Stimulated activated CD4-positive, alpha-beta T cell treated with anti-CD3 and anti-CD28 coated beads, TNF-alpha, amount 100 ng/mL, for 1 hour (primary cell): ENCODE results near the gene SRP14.
"Not testable (repeated sequence)": the region's sequence is repeated elsewhere in the genome, so short reads cannot be mapped to it uniquely, and the experiment has no call there.

Experiments used
- DNase-seq, 3 donors: peaks; one replicate each; pipeline ENCODE4 v3.0.0-alpha.2; 2020; ENCODE audit warnings: low read depth in 3 of 3, low spot score in 1 of 3

The SRP14 gene

DNA sequence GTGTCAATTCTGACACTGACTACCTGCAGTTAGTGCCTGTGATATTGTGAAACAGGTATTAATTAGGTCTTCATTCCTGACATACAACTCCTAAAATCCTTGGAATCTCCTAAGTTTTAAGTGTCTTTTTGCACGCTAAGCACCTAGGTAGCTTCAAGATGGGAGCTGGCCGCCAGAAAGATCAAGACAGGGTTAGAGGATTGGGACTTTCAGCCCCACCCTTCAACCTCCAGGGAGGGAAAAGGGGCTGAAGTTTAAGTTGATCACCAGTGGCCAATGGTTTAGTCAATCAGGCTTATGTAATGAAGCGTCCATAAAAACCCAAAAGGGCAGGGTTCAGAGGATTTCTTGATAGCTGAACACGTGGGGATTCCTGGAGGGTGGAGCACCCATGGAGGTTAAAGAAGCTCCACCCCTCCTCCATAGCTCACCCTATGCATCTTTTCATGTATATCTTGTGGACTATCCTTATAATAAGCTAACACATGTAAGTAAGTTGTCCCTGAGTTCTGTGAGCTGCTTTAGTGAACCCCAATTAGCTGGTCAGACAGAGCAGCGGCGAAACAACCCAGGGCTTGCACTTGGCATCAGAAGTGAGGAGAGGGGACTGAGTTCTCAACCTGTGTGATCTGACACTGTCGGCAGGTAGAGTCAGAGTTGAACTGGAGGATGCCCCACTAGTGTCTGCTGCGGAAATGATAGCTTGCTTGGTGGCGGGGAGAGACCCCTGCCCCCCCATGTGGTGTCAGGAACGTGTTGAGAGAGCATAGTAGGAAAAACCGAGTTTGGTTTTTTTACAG, 12.8 kb upstream of the SRP14 start:
- no peak for DNase-seq

DNA sequence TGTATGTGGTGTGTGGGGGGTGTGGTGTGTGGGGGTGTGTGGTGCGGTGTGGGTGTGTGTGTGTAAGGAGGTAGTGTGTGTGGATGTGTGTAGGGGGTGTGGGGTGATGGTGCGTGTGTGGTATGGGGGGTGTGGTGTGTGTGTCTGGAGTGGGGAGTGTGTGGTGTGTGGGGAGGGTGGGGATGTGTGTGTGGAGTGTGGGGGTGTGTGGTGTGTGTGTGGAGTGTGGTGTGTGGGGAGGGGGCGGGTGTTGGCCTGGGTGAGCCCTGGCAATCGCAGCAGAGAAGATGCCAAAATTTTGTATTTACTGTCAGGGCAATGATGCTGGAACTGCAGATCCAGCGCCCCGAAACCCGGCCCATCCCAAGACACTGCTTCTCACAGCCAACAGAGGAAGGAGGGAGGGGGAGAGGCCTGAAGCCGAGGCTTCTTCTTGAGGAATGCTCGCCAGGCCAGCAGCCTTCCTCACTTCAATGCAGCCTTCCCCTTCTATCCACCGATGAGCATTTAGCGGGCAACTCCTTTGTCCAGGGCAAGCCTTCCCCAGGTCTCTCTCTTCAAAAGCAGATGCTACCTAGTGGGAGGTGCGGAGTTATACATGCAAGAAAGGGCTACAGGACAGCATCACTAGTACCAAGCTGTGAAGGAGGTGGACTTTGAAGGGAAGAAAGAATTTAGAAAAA, 11.9 kb upstream of the SRP14 start:
- no peak for DNase-seq

DNA sequence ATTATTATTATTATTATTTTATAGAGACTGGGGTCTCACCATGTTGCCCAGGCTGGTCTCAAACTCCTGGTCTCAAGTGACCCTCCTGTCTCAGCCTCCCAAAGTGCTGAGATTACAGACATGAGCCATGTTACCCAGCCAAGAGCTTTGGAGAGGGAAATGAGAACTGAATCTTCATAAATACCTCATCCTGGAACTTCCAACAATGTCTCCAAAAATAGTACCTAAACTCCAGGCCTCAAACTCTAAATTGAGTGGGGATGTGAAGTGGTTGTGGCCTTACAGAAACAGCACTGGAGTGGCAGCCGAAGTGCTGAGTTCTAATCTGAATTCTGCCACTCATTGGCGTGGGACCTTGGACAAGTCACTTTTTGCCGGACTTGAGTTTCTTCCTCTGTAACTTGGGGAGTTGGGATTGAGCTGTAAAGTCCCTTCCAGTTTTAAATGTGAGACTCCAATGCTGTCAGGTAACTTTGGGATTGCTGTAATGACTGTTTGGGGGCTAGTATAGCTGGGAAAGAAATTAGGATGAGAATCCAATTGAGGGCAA, 10.0 kb upstream of the SRP14 start:
- DNase-seq = no peak

DNA sequence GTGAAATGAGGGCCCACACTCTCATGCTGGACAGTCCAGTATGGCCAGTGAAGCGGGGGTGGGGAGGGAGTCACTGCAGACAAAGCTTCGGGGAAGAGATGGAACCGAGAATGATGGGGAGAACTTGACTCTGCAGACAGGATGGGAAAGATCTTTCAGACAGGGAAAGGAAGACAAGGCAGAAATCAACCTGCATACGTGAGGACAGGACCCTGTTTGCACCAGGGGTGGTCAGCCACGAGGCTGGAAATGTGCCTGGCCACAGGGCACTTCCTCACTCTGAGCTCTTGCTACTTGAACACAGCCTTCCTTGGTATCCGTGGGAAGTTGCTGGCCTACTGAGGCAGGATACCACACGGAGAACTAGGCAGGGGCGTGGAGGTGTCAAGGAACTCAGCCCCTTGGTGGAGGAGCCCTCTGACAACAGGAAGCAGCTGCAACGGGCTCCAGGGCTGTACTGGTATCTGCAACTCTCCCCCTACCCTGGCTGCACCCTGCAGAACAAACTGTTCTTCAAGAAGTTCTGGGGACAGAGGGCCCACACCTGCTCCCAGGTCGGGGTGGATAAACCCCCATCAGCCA, 9.3 kb upstream of the SRP14 start:
- DNase-seq = no peak

DNA sequence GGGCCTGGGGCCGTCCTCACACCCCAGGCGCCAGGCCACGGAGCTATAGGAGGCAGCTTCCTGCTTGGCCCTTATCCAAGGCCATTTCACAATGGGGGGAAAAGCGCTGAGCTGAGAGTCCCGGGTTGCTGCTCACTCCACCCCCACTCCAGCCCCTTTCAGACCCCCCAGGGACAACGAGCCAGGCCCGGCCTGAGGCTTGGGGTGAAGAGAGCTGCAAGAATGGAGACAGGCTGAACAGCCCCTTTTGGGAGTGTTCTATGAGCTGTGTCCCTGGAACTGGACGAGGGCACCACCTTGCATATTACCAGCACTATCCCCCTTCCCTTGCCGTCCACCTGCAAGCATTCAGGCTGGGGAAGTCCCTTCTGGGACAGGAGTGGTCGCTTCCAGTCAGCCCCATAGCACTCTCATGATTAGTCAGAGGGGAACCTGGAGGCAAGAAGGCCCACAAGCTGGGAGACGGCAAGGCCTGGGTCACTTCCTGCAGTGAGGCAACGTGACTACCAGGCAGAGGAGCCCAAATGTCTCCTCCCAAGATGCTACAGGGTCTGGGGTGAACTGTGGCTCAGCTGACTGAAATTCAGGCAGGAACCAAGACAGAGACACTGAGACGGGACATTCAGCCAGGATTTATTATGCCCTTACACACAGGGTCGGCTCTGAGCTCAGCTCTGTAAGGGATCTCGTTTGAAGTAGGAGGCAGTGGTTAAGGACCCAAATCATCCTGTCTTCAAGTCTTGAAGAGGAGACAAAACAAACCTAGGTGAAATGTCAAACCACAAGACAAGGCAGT, 8.6 kb upstream of the SRP14 start:
- DNase-seq = peak in 1 of 3 donors; percentile 25

DNA sequence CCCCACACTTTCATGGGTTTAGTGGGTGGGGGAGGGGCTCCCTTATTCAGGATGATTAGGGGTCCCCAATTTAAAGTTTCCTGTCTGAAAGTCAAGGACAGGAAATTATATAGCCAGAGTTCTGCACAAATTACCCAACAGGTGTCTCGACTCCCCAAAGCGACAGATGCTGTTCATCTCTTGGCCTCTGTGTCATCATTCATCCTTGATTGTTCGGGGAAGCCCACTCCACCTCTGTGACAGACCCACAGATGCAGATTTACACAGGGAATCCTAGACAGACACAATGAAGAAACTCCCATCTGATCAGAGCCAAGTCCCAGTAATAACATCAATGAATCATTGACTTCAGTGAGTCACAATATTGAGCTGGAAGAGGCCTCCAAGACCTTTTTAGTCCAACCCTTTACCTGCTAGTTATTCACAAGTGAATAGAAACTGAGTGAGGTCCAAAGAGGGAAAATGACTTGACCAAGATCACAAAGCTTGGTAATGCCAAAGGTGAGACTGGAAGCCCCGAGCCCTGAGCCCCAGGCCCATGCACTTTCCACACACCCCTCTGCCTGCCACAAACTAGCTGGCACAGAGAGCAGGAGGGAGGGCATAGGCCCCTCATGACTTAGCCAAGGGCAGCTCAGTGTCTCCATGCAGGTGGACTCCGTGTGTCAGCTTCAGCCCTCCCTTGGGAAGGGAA, 7.9 kb upstream of the SRP14 start:
- no peak for DNase-seq

DNA sequence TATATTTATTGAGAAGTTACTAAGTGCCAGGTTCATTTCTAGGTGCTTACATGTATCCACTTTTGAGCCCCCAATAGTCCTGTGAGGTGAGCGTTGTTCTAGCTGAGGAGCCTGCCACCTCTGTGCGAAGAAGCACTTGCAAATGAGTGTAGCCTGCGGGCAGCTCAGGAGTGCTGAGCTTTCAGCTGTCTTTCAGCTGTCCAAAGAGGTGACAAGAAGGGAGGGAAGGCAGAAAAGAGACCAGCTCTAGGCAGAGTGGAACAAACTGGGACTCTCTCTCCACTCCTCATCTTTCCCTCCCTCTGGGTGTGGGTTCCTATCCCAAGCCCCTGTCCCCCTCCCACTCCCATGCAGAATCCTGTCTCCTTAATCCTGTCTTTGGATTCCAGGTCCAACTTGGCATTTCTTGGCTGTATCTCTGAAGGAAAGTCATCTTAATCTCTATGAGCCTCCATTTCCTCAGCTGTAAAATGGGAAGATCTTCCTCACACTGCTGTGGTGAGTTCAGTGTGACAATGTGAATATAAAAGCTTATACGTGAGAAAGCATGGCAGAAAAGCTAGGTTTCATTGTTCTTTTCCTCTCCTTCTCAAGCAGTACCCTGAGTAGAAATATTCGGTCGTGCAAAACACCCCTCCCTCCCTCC, 6.7 kb upstream of the SRP14 start:
- no peak for DNase-seq

DNA sequence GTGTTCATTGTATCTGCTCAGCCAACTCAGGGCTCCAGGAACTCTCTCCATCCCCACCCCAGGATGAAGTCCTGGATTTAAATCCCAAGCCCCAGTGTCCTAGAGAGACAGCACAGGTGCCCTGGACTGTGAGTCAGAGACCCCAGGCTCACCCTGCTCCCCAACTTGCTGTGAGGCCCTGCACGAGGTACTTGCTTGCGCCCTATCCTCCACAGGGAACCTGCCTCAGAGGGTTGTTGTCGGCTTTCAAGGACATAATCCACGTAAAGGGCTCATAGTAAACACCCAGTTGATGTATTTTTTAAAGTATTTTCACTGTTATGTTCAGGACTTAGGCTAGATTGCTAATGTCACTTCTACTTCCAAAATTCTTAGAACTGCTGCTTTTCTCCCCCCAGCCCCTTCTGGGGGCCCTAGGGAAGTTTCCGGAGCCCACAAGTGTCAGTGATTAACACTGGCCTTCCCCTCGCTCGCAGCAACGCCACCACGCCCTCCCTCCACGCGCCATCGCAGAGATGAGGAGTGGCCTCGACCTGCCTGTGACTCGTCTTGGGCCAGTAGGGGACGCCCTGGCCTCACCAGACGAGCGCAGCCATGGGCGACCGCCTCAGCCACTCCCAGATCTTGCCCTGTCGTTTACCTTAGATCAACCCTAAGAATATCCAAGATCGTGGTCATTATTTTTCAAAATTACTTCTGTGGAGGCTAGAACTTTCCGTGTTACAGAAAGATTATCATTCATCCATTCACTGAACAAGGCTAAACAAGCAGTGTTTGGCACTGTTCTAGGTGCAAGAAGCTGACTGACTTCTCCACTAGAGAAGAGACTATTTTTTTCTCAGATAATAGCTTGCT, 6.0 kb upstream of the SRP14 start:
- peak; percentile 60 to 81 (median 62) for DNase-seq

DNA sequence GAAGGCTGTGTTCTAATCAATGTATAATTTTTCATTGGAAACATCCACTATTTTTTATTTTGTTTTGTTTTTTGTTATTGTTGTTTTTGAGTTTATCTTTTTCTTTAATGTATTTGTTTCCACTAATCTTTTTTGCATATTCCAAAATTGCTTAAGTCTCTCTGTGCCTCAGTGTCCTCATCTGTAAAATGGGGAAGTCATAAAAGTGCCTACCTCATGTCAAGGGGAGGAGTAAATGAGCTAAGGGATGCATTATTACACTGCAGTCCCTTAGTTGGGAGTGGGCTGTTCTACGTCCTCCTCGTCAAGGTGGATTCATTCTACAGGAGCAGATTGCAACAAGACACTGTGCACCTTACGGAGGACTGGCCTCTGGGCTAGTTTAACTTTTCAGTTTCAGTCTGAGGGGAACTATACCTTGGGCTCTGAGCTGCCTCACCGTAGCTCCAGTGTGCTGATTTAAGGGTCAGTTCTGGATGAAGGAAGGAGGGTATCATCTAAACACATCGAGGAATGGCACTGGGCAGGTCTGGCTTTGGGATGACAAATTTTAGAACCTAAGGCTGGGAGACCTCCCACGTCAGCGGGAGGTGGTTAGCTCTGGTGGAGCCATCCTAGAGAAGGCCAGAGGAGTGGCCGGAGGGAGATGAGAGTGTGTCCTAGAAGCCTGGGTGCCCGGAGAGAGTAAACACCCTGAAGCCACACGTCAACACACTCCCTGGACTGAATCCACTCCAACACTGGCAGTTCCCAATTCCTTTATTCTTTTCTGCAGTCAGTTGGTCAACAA, 5.1 kb upstream of the SRP14 start:
- DNase-seq = no peak

DNA sequence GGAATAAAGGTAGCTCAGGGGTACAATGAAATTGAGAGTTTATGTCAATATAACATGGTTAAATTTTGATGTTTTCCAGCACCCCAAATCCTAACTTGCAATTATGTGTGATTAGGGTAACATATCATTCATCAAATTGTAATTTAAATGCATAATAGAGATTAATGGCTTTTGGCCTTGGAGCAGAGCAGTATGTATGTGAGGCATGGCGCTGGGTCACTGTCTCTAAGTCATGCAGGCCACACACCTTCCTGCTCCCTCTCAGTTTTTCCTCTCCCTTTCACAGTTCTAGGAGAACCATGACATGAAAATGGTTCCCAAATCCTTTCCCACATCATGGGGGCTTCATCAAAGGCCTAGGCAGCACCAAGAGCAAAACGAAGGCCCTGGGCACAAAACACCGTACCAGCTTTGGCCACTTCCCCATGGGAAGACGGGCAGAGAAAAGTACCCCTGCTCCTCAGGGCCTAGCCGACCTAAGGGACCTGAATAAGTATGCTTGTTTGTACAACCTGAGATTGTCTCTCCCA, 3.9 kb upstream of the SRP14 start:
- no peak for DNase-seq

DNA sequence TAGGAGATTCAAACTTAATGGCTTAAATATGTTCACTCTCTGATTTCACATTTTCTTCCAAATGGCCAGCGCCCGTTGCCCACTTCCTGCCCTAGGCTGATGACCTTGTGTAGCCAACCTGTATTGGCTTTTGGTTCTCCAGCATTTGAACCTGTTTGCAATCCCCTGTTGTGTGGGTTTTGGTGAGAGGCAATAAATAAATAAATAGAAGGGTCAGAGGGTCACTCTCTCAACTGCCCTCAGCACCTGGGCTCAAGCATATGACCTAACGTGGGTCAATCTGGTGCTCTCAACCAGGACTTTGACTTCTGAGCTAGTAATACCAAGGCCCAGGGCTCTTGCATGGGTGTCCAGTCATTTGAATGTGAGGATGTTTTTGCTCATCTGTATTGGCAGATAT, 1.8 kb upstream of the SRP14 start:
- DNase-seq = no peak

DNA sequence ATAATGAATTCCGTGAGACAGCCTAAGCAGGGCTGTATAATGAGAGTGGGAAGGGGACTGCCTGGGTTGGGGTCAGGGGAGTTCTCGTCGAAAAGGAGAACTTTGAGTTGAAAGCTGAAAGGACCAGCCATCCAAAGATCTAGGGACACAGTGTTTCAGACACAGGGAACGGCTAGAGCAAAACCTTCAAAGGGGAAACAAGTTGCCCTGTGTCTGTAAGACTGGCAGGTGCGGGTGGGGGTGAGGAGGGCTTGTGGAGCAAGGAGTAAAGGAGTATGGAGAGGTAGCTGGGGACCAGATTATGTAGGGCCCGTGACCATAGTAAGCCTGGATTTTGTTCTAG, 1.3 kb upstream of the SRP14 start:
- DNase-seq = no peak

DNA sequence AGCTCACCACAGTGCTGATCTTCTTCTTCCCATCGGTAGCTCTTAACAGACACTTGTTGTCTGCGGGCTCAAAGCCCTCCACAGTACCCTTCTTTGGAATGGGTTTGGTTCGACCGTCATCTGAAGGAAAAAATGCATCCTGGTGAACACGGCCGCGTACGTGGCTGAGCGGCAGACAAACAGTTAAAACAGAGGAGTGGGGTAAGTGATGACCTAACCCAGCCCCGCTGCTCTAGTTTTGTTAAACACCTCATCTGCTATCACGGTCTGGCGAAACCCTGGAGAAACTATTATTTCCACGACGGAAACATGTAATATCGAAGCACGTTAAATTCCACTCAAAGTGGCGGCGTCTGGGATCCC, 725 bp downstream of the SRP14 start:
- no peak for DNase-seq

DNA sequence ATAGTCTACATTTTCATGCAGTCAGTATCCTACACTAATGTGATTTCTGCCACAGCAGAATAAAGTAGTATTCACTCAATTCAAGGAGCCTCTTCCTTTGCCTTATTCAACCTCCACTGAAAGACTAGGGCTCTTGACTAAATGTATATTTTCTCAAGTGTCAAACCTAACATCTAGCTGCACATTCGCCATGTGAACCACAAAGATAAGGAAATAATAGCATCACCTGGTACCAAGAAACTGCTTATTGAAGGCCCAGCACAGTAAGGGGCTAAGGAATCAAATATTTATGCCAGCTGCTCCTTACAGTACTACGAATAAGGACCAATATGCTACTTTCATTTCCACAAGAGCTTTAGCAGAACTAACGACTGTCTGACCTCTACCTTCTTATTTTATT, 1.3 kb downstream of the SRP14 start:
- DNase-seq = no peak

DNA sequence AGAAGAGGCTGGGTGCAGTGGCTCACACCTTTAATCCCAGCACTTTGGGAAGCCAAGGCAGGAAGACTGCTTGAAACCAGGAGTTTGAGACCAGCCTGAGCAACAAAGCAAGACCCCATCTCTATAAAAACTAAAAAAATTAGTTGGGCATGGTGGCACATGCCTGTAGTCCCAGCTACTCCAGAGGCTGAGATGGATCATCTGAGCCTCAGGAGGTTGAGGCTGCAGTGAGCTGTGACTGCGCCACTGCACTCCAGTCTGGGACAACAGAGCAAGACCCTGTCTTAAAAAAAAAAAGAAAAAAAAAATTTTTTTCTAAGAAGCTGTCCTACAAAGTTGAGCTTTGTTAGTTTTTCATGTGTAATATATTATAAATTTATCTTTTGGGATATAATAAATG, 3.8 kb downstream of the SRP14 start:
- DNase-seq = not testable (repeated sequence)

DNA sequence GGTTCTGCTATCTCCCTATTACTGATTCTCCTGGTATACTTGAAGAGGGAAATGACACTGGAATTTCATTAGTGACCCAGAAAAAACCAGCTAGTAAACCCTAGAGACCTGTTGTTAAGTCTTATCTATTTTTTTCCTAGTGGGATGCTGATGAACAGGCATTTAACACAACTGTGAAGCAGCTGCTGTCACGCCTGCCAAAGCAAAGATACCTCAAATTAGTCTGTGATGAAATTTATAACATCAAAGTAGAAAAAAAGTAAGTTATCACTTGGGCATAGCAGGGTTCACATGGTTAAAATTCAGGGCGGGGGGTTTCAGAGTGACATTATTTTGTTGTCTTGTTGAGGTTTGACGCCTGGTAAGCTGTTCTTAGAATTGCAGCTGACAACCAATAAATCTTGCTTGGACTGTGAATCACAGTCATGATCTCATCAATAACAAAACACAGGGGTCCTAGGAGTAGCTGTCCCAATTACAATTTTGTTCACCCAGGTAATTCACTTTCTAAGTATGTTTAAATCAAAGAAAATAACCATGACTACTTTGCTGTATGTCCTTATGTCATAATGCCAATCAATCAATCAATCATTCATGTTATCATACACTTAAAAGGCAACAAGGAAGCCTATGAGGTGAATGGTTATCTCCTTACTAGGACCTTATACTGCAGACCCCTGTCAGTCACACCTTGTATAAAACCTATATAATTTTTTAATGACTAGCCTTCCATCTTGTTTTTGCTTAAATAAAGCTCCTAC, 4.6 kb downstream of the SRP14 start:
- DNase-seq = no peak

DNA sequence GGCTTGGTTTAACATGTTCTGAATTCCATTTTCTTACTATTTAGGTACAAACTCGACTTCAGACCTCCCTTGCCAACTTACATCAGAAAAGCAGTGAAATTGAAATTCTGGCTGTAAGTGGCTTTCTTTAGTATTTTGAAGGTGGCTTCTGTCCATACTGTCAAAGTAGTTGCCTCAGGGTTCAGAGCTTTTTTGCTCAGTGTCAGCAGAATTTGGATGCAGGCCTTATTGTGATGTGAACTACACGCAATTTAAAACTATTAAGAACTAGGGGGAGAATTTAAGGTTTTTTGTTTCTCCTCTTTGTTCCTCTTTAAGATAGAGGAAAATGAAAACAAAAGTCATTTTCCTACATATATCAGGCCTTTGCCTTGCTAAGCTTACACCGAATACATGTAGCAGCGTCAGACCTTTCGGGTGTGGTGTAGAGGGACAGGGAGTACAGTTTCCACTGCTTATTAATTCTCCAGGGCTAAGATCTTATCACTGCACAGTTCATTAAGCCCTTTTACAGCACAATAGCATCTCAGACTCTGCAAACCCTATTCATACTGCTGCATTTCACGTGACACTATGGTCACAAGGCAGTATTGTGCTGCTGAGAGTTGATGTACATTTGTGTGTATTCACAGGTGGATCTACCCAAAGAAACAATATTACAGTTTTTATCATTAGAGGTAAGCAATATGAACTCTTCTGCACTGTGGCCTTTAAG, 6.7 kb downstream of the SRP14 start:
- no peak for DNase-seq
